Endodermal cell (in vitro differentiated cells): ENCODE results near the gene RBM42. TPM values are rescaled to one million over a fixed set of nuclear protein-coding genes. Genes with fewer than 3 reads are reported as not detected.

Source experiments
- DNase-seq: peaks from one replicate; pipeline ENCODE4 v3.0.0-alpha.2; 2017
- H3K27ac ChIP-seq: 2 replicates; pipeline ENCODE4 v1.5.1; 2013; ENCODE audit warnings: mild to moderate bottlenecking, low read depth, low read length, moderate library complexity
- H3K27me3 ChIP-seq: 2 replicates; pipeline ENCODE4 v1.6.1; 2013; ENCODE audit warnings: mild to moderate bottlenecking, low read length, moderate library complexity; ENCODE audit not compliant: insufficient read depth, control insufficient read depth, poor library complexity, severe bottlenecking
- H3K36me3 ChIP-seq: 2 replicates; pipeline ENCODE4 v1.7.0; 2013; ENCODE audit warnings: mild to moderate bottlenecking, low read length, moderate library complexity; ENCODE audit not compliant: control insufficient read depth, insufficient read depth
- H3K4me1 ChIP-seq: one replicate; pipeline ENCODE4 v1.7.0; 2013; ENCODE audit warnings: low read length; ENCODE audit not compliant: control insufficient read depth, insufficient read depth
- H3K4me3 ChIP-seq: 2 replicates; pipeline ENCODE4 v1.5.1; 2013; ENCODE audit warnings: mild to moderate bottlenecking, low read length, moderate library complexity
- H3K9ac ChIP-seq: 2 replicates; pipeline ENCODE4 v1.6.1; 2013; ENCODE audit warnings: mild to moderate bottlenecking, low read length, moderate library complexity; ENCODE audit not compliant: poor library complexity, severe bottlenecking; ENCODE audit errors: extremely low read depth
- H3K9me3 ChIP-seq: 2 replicates; pipeline ENCODE4 v1.6.1; 2013; ENCODE audit warnings: mild to moderate bottlenecking, low read length, moderate library complexity; ENCODE audit not compliant: control insufficient read depth
- H3K27ac Mint-ChIP-seq: 2 replicates; pipeline ENCODE4 v1.8.0; 2020; ENCODE audit warnings: mixed read lengths
- H3K27me3 Mint-ChIP-seq: 2 replicates; pipeline ENCODE4 v1.8.0; 2021; ENCODE audit warnings: mild to moderate bottlenecking, mixed read lengths; ENCODE audit not compliant: insufficient read depth
- H3K36me3 Mint-ChIP-seq: 2 replicates; pipeline ENCODE4 v1.8.0; 2020; ENCODE audit warnings: low read depth, mixed read lengths
- H3K4me1 Mint-ChIP-seq: 2 replicates; pipeline ENCODE4 v1.8.0; 2020; ENCODE audit warnings: mixed read lengths
- H3K4me3 Mint-ChIP-seq: 2 replicates; pipeline ENCODE4 v1.8.0; 2020; ENCODE audit warnings: mild to moderate bottlenecking, moderate library complexity, mixed read lengths
- H3K9me3 Mint-ChIP-seq: 2 replicates; pipeline ENCODE4 v1.8.0; 2020; ENCODE audit warnings: mild to moderate bottlenecking, mixed read lengths
- CTCF ChIP-seq: fragments of 200-600 bp; sonication (generic); conservative IDR thresholded peaks from 2 replicates; pipeline ENCODE4 v1.5.0; 2021; ENCODE audit warnings: antibody characterized with exemption, mild to moderate bottlenecking
- WGBS, 2 experiments: methylation state at CpG; one replicate each; pipeline versions ENCODE4 v1.1.5 to v1.1.7; 2013; ENCODE audit warnings: missing lambda C conversion rate in 2 of 2, mixed read lengths in 1 of 2; ENCODE audit not compliant: insufficient coverage in 1 of 2, insufficient read length in 1 of 2; 5-methylcytosine and 5-hydroxymethylcytosine counted together
- total RNA-seq, 2 donors: library from RNA; stranded (reverse); fragmentation: NEBNext Ultra II Directional in 1 of 2; extraction: Animal tissue kit (Norgen Biotek cat#: 25700) in 1 of 2; gene quantifications; 2 replicates in 1 of 2; 3 replicates in 1 of 2; pipeline ENCODE4 v1.2.1, GENCODE V29; 2021

The RBM42 gene
- total RNA-seq, 2 donors from 2014 or later = 81.1 to 89.2 TPM

GRCh38 chr19:35618857-35619256 is 10.0 kb upstream of the RBM42 start:
- WGBS, 2 experiments = 81 to 82% methylated on average over 3 to 7 of the region's 7 CpGs
- peak; percentile 67 for TF ChIP-seq CTCF
- Histone ChIP-seq H3K27me3 (no peaks in the 10 kb centered on the region), H3K4me3 (no peak overlapping the region), H3K36me3 (peaks cover 21% of the 10 kb centered on the region), H3K4me1 (no peaks in the 10 kb centered on the region), H3K27ac (no peak overlapping the region), H3K9me3 (no peaks in the 10 kb centered on the region), H3K9ac (no peak overlapping the region)
- Mint-ChIP-seq H3K27me3 (no peaks in the 10 kb centered on the region), H3K9me3 (no peaks in the 10 kb centered on the region), H3K4me1 (no peaks in the 10 kb centered on the region), H3K27ac (no peak overlapping the region), H3K4me3 (no peak overlapping the region), H3K36me3 (peaks cover 25% of the 10 kb centered on the region)
- peak; percentile 83 for DNase-seq

DNA sequence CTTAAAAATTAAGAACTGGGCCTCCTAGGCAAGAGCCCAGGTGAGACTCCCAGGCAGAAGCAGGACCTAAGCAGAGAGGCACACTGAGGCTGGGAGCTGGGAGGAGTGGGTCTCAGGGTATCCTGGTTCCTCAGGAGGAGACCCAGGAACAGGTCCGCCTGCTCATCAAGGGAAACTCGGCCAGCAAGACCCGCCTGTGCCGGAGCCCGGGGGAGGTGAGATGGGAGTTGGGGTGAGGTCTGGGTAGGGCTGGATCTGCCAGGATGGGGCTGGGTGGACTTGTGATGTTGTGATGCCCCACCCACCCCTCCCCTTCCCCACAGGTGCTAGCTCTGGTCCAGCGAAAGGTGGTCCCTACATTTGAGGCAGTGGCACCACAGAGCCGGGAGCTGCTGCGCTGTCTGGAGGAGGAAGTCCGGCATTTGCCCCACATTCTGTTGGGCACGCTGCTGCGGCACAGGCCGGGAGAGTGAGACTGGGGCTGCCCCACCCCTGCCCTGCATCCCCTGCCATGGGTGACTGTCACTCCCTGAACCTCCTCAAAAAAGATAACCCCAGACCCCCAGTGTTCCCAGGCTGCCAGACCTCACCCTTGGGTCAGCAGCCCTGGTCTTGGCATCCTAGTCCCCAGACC is 9.4 kb upstream of the RBM42 start:
- Histone ChIP-seq H3K27ac (no peak overlapping the region), H3K4me1 (no peaks in the 10 kb centered on the region), H3K9me3 (no peaks in the 10 kb centered on the region), H3K27me3 (no peaks in the 10 kb centered on the region), H3K36me3 (peaks cover 21% of the 10 kb centered on the region), H3K9ac (no peak overlapping the region), H3K4me3 (no peak overlapping the region)
- no peaks in the 10 kb centered on the region for H3K4me1 Mint-ChIP-seq
- no peaks in the 10 kb centered on the region for H3K9me3 Mint-ChIP-seq
- TF ChIP-seq CTCF = no peak
- H3K27me3 Mint-ChIP-seq = no peaks in the 10 kb centered on the region
- H3K27ac Mint-ChIP-seq = no peak overlapping the region
- no peak for DNase-seq
- WGBS, 2 experiments = 89 to 93% methylated on average over 7 to 12 of the region's 12 CpGs
- H3K36me3 Mint-ChIP-seq = peaks cover 25% of the 10 kb centered on the region
- H3K4me3 Mint-ChIP-seq = no peak overlapping the region

- TF ChIP-seq CTCF = no peak
- no peak for DNase-seq
- WGBS, 2 experiments = 90 to 92% methylated on average over 9 to 17 of the region's 17 CpGs
- H3K4me3 ChIP-seq = no peak overlapping the region
- no peaks in the 10 kb centered on the region for H3K9me3 Mint-ChIP-seq
- no peaks in the 10 kb centered on the region for H3K27me3 ChIP-seq
- H3K9ac ChIP-seq = no peak overlapping the region
- no peak overlapping the region for H3K4me3 Mint-ChIP-seq
- H3K9me3 ChIP-seq = no peaks in the 10 kb centered on the region
- no peaks in the 10 kb centered on the region for H3K4me1 ChIP-seq
- peaks cover 18% of the 10 kb centered on the region for H3K36me3 ChIP-seq
- no peak overlapping the region for H3K27ac Mint-ChIP-seq
- no peaks in the 10 kb centered on the region for H3K27me3 Mint-ChIP-seq
- peaks cover 25% of the 10 kb centered on the region for H3K36me3 Mint-ChIP-seq
- H3K27ac ChIP-seq = no peak overlapping the region
- H3K4me1 Mint-ChIP-seq = no peaks in the 10 kb centered on the region
Observed at GRCh38 chr19:35620001-35620400, 8.8 kb upstream of the RBM42 start.
